ENCODE measurements around the gene PPCDC.
"Not testable (repeated sequence)": the region's sequence is repeated elsewhere in the genome, so short reads cannot be mapped to it uniquely, and the experiment has no call there.

The PPCDC gene

DNA sequence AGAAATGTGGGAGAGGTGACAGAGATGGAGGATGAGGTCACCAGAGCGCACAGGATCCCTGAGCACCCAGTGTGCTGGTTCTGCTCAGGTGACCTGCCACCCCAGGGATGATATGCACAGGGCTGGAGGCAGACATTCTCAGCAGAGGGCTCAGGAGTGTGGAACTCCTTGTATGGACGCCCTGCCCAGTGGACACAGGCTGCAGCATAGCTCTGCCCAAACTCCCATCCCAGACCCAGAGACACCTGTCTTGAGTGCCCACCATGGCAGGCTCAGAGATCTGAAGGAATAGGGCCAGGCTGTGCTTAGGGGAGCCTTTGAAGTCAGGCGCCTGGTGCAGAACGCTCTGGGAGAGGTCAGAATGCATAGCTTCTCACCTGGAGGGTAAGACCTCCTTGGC, 47.3 kb downstream of the PPCDC start:
- Histone ChIP-seq H3K4me2 (peak overlapping the region in 2 of 11 experiments; percentile 82 to 89; a peak in 4 of 22 replicates), H3K27ac (peak overlapping the region in 1 of 11 experiments; percentile 6; a peak in 1 of 22 replicates), H3K36me3 (peaks cover 0 to 5% (median 0%) of the 10 kb centered on the region in 11 experiments; a peak in 1 of 22 replicates), H4K20me1 (no peaks in the 10 kb centered on the region; a peak in 1 of 22 replicates), H3K9me3 (replicated peaks in 1 of 11) (peaks cover 10 to 28% (median 19%) of the 10 kb centered on the region in 11 experiments), H3K9ac (no peak overlapping the region), H3K4me3 (no peak overlapping the region), H3K4me1 (peaks cover 18 to 90% (median 40%) of the 10 kb centered on the region in 10 experiments), H3K27me3 (no peaks in the 10 kb centered on the region)
- TF ChIP-seq Cebpa-rat (IDR thresholded peaks at IDR 0.05) = no peak

DNA sequence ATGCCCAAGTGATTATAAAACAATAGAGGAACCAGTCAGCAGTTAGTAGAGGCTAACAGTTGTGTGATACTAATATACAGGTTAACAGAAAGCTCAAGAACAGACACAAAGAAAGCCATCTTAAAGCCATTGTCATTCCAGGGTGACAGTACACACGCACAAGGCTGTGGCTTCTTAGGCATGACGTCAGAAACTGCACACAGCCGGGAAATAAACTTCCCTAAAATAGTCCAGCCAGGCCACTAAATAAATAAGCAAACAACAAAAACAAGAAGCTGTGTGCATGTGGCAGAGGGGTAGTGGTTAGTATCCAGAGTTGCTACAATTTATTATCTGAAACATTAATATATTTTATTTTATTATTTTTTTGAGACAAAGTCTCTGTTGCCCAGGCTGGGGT, 49.8 kb downstream of the PPCDC start:
- Histone ChIP-seq H3K27me3 (no peaks in the 10 kb centered on the region), H3K9ac (peak overlapping the region in 4 of 11 experiments; percentile 24 to 72 (median 64); a peak in 6 of 22 replicates)

DNA sequence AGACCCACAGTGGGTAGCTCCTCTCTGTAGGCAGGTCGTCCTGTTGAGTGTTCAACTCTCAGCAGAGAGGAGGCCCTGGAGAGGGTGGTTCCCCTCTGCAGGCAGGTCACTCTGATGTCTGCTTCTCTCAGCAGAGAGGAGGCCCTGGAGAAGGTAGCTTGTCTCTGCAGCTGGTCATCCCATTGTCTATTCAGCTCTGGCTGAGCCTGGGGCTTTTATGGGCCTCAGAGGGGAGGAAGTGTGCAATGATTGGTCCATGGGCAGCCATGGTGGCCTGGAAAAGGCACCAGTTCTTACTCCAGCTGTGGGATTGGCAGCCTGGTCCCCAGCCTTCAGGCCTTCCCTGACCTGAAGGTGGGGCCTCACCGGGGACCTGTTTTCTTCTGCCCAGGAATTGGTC, 52.9 kb downstream of the PPCDC start:
- TF ChIP-seq Cebpa-rat (IDR thresholded peaks at IDR 0.05) = no peak
- Histone ChIP-seq H3K27me3 (no peaks in the 10 kb centered on the region), H4K20me1 (no peaks in the 10 kb centered on the region), H3K9me3 (replicated peaks in 1 of 11) (peaks cover 22 to 41% (median 34%) of the 10 kb centered on the region in 11 experiments), H3K4me3 (peak overlapping the region in 2 of 10 experiments; percentile 4 to 9; a peak in 1 of 20 replicates), H3K27ac (no peak overlapping the region), H3K4me2 (no peak overlapping the region; a peak in 1 of 22 replicates), H3K36me3 (peaks cover 0 to 15% (median 11%) of the 10 kb centered on the region in 11 experiments; a peak in 11 of 22 replicates), H3K4me1 (peaks cover 0 to 53% (median 11%) of the 10 kb centered on the region in 10 experiments; a peak in 16 of 20 replicates), H3K9ac (no peak overlapping the region)

More for the DNA sequence above, 49.8 kb downstream of the PPCDC start:
- peaks cover 22 to 41% (median 34%) of the 10 kb centered on the region in 11 experiments for H3K9me3 ChIP-seq (replicated peaks in 1 of 11)
- no peaks in the 10 kb centered on the region; a peak in 1 of 22 replicates for H4K20me1 ChIP-seq
- H3K4me2 ChIP-seq = peak overlapping the region in 7 of 11 experiments; percentile 3 to 89 (median 67); a peak in 15 of 22 replicates
- peaks cover 0 to 15% (median 11%) of the 10 kb centered on the region in 11 experiments; a peak in 11 of 22 replicates for H3K36me3 ChIP-seq
- peaks cover 0 to 82% (median 21%) of the 10 kb centered on the region in 10 experiments; a peak in 18 of 20 replicates for H3K4me1 ChIP-seq
- TF ChIP-seq Cebpa-rat (IDR thresholded peaks at IDR 0.05) = no peak
- H3K27ac ChIP-seq = peak overlapping the region in 6 of 11 experiments; percentile 30 to 90 (median 73); a peak in 10 of 22 replicates
- no peak overlapping the region for H3K4me3 ChIP-seq

DNA sequence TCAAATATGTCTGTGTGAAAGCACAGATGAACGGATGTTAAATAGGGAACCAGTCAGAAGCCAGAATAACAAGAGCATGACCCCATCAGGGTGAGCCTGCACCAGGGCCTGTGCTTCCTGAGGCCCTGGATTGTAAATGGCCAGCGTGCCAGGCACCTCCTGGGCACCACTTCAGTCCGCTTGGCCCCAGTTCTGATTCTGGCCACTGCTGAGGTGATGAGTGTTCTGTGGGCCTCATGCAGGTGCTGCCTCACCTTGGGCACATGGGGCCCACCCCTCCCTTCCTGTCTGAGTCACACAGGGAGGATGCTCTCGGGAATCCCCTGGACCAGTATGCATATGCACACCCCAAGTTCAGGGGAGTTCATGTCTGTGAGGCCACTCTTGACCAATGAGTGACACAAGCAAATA, 54.2 kb downstream of the PPCDC start:
- Histone ChIP-seq H3K4me1 (peaks cover 0 to 46% (median 11%) of the 10 kb centered on the region in 10 experiments; a peak in 16 of 20 replicates), H3K4me2 (peak overlapping the region in 2 of 11 experiments; percentile 33 to 59; a peak in 4 of 22 replicates), H3K36me3 (peaks cover 0 to 15% (median 11%) of the 10 kb centered on the region in 11 experiments; a peak in 11 of 22 replicates), H3K9me3 (replicated peaks in 1 of 11) (peaks cover 22 to 41% (median 34%) of the 10 kb centered on the region in 11 experiments), H3K27ac (peak overlapping the region in 1 of 11 experiments; percentile 23; a peak in 2 of 22 replicates)
- H3K4me3 ChIP-seq, H3K27me3 ChIP-seq, H4K20me1 ChIP-seq, H3K9ac ChIP-seq: not testable (repeated sequence)

DNA sequence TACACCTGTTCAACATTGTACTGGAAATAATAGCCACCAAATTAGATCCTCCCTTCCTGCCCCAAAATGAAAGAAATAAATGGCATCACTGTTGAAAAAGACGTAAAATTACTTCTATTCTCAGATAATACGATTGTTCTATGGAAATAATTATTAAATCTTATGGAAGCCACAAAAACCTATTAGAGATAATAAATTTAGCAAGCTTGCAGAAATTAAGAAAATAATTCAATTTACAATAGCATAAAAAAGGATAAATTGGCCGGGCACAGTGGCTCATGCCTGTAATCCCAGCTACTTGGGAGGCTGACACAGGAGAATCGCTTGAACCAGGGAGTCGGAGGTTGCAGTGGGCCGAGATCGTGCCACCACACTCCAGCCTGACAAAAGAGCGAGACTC, 57.8 kb downstream of the PPCDC start:
- H3K36me3 ChIP-seq = peaks cover 0 to 7% (median 5%) of the 10 kb centered on the region in 11 experiments; a peak in 11 of 22 replicates
- no peak for TF ChIP-seq Cebpa-rat (IDR thresholded peaks at IDR 0.05)
- H3K27ac ChIP-seq = no peak overlapping the region
- H4K20me1 ChIP-seq = no peaks in the 10 kb centered on the region
- no peak overlapping the region for H3K9ac ChIP-seq
- H3K27me3 ChIP-seq = no peaks in the 10 kb centered on the region
- no peak overlapping the region for H3K4me2 ChIP-seq
- H3K4me1 ChIP-seq = peaks cover 0 to 29% (median 2%) of the 10 kb centered on the region in 10 experiments; a peak in 8 of 20 replicates
- H3K4me3 ChIP-seq = no peak overlapping the region
- H3K9me3 ChIP-seq (replicated peaks in 1 of 11) = peaks cover 13 to 26% (median 17%) of the 10 kb centered on the region in 11 experiments

DNA sequence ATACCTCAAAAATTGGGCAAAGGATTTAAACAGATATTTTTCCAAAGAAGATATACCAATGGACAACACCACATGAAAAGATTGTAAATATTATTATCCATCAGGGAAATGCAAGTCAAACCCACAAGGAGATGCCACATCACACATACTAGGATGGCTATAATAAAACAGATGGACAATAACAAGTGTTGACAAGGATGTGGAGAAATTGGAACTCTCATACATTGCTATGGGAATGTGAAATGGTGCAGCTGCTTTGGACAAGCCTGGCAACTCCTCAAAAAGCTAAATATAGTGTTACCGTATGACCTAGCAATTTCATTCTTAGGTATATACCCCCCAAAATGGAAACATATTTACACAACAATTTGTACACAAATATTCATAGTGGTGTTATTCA, 59.3 kb downstream of the PPCDC start:
- no peaks in the 10 kb centered on the region for H3K36me3 ChIP-seq
- H3K4me2 ChIP-seq = no peak overlapping the region
- H3K9ac ChIP-seq = no peak overlapping the region
- H4K20me1 ChIP-seq = no peaks in the 10 kb centered on the region
- H3K27me3 ChIP-seq = no peaks in the 10 kb centered on the region
- peaks cover 0 to 17% (median under 1%) of the 10 kb centered on the region in 10 experiments; a peak in 8 of 20 replicates for H3K4me1 ChIP-seq
- peaks cover 9 to 30% (median 22%) of the 10 kb centered on the region in 11 experiments for H3K9me3 ChIP-seq (replicated peaks in 1 of 11)
- no peak overlapping the region for H3K27ac ChIP-seq
- no peak overlapping the region for H3K4me3 ChIP-seq
- TF ChIP-seq Cebpa-rat (IDR thresholded peaks at IDR 0.05) = no peak

DNA sequence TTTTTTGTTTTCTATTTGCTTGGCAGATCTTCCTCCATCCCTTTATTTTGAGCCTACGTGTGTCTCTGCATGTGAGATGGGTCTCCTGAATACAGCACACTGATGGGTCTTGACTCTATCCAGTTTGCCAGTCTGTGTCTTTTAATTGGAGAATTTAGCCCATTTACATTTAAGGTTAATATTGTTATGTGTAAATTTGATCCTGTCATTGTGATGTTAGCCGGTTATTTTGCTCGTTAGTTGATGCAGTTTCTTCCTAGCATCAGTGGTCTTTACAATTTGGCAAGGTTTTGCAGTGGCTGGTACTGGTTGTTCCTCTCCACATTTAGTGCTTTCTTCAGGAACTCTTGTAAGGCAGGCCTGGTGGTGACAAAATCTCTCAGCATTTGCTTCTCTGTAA, 62.3 kb downstream of the PPCDC start:
- H3K27me3 ChIP-seq, H4K20me1 ChIP-seq, H3K9ac ChIP-seq, H3K4me2 ChIP-seq, H3K27ac ChIP-seq, H3K4me3 ChIP-seq, H3K36me3 ChIP-seq: not testable (repeated sequence)
- Histone ChIP-seq H3K4me1 (peaks cover 0 to 20% (median 4%) of the 10 kb centered on the region in 10 experiments; a peak in 9 of 20 replicates), H3K9me3 (replicated peaks in 1 of 11) (peaks cover 9 to 26% (median 22%) of the 10 kb centered on the region in 11 experiments)

DNA sequence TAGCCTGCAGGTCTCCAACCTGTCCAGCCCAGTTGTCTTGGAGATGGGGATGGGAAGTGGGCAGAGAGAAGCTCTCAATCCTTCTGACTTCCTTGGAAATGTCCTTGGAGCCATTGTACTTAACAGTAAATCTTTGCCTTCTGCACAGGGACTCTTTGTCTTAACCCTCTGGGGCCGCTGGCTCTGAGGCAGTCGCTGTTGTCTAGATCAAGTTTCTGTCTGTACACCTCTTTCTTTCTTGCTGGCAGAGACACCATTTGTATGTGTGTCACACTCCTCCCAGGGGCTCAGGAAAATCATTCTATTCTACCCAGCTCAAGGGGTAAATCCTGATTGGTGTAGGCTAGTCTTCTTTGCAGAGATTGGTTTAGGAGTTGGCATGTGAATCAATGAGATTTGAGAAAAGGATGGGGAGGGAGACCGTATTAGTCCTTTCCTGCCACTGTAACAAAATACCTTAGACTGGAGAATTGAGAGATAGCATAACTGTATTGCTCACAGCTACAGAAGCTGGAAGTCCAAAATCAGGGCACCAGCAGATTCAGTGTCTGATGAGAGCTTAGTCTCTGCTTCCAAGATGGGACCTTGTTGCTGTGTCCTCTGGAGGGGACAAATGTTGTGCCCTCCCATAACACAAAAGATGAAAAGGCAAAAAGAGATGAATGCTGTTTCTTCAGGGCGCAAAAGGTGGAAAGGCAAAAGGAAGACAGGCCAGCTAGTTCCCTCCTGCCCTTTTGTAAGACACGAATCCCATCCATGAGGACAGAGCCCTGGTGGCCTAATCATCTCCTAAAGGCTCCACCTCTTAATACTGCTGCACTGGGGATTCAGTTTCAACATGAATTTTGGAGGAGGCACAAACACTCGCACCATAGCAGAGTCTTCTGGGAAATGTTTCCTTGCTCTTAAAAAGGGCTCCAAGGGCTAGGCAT, 66.3 kb downstream of the PPCDC start:
- Histone ChIP-seq H3K4me2 (peak overlapping the region in 5 of 11 experiments; percentile 6 to 61 (median 48); a peak in 8 of 22 replicates), H3K27ac (peak overlapping the region in 2 of 11 experiments; percentile 7 to 26; a peak in 4 of 22 replicates), H3K9me3 (replicated peaks in 1 of 11) (peaks cover 9 to 36% (median 26%) of the 10 kb centered on the region in 11 experiments), H3K36me3 (no peaks in the 10 kb centered on the region), H3K27me3 (no peaks in the 10 kb centered on the region), H4K20me1 (no peaks in the 10 kb centered on the region), H3K9ac (no peak overlapping the region), H3K4me1 (peaks cover 0 to 18% (median 4%) of the 10 kb centered on the region in 10 experiments; a peak in 10 of 20 replicates), H3K4me3 (no peak overlapping the region)
- TF ChIP-seq Cebpa-rat (IDR thresholded peaks at IDR 0.05) = no peak

DNA sequence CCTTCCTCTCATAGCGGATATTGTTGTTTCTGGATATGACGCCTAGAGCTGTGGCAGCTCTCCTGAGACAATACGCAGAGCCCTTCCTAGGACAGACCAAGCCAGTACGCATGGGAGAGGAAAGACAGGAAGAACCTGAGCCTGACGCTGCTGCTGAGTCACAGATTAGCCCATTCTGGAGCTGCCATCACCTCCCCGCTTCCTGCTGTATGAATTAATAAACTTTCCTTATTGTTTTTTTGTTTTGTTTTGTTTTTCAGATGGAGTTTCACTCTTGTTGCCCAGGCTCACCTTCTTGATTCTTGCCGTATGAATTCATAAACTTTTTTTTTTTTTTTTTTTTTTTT, 67.0 kb downstream of the PPCDC start:
- H3K9me3 ChIP-seq (replicated peaks in 1 of 11) = peaks cover 5 to 33% (median 25%) of the 10 kb centered on the region in 11 experiments
- H3K36me3 ChIP-seq = no peaks in the 10 kb centered on the region
- H3K9ac ChIP-seq = no peak overlapping the region
- H3K27ac ChIP-seq = peak overlapping the region in 2 of 11 experiments; percentile 7 to 26; a peak in 4 of 22 replicates
- no peaks in the 10 kb centered on the region for H3K27me3 ChIP-seq
- H4K20me1 ChIP-seq = no peaks in the 10 kb centered on the region
- TF ChIP-seq Cebpa-rat (IDR thresholded peaks at IDR 0.05) = no peak
- H3K4me3 ChIP-seq = no peak overlapping the region
- peak overlapping the region in 5 of 11 experiments; percentile 6 to 61 (median 48); a peak in 8 of 22 replicates for H3K4me2 ChIP-seq
- H3K4me1 ChIP-seq = peaks cover 0 to 24% (median 4%) of the 10 kb centered on the region in 10 experiments; a peak in 10 of 20 replicates
